ENCODE results near the gene PLB1.

- TF ChIP-seq EGR1 (IDR thresholded peaks at IDR 0.05): no peak
- TF ChIP-seq FOXM1 (IDR thresholded peaks at IDR 0.05; ENCODE audit: borderline replicate concordance, low read depth): no peak
- TF ChIP-seq MAX (IDR thresholded peaks at IDR 0.05): no peak
- no peak for TF ChIP-seq CREB1 (IDR thresholded peaks at IDR 0.05; ENCODE audit: low read depth)
- TF ChIP-seq REST (IDR thresholded peaks at IDR 0.05; ENCODE audit: low read depth): no peak
- no peak for TF ChIP-seq CEBPB (IDR thresholded peaks at IDR 0.05)
- TF ChIP-seq TEAD4 (IDR thresholded peaks at IDR 0.05): no peak
- TF ChIP-seq TAF1 (IDR thresholded peaks at IDR 0.05; ENCODE audit: low read depth): no peak
- no peak for TF ChIP-seq USF1 (IDR thresholded peaks at IDR 0.05)
- no peak for TF ChIP-seq EP300 (IDR thresholded peaks at IDR 0.05; ENCODE audit: borderline replicate concordance)
- no peak for TF ChIP-seq RAD21 (IDR thresholded peaks at IDR 0.05; ENCODE audit: low read depth)
- TF ChIP-seq TCF12 (IDR thresholded peaks at IDR 0.05; ENCODE audit: low read depth): no peak
Measured at GRCh38 chr2:28463893-28464292, 32.0 kb upstream of the PLB1 start.
